Limb (tissue), 2 donors: ENCODE data around the gene NPHP4.

Experiments
- DNase-seq, 2 donors: peaks; one replicate each; pipeline ENCODE4 v3.0.0-alpha.2; 2016; ENCODE audit errors: extremely low spot score in 2 of 2

NPHP4 gene

DNA sequence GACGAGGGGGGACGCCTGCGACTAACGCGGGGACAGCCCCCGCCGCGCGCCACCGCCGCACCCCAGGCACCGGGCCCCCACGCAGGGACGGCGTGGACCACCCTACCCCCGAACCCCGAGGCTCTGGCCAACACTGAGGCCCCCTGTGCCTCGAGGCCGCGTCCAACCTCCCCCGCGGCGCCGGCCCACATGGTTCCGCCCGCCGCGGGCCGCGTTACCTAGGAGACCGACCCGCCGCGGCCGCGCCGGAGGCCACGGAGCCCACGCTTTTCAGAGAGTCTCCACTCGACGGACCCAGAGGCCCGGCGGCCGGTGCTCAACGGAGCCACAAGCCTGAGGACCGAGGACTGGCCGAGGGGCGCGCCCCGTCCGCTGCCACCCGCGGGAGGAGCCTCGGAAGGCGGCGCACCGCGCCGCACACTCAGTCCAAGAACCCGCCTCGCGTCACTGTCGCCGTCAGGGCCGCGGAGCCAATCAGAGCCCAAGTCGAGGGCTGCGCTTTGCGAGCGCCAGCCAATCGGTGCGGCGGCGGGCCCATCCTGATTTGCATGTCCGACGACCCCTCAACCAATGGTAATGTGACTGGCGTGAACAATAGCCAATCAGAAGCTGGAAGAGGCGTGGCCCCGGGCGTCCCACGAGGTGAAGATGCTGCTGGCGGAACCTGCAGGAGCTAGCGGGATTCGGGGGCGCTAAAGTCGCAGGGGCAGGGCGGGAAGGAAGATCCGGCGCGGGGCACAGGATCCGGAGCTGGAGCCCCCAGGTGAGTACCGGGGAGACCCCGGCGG lies at the start of gene NPHP4:
TSS of gene NPHP4 (minus strand) at position 400 of the 788 bp plus-strand sequence. CDS start 6,136 bp downstream, outside the sequence.
- peak; percentile 99 to 100 for DNase-seq

DNA sequence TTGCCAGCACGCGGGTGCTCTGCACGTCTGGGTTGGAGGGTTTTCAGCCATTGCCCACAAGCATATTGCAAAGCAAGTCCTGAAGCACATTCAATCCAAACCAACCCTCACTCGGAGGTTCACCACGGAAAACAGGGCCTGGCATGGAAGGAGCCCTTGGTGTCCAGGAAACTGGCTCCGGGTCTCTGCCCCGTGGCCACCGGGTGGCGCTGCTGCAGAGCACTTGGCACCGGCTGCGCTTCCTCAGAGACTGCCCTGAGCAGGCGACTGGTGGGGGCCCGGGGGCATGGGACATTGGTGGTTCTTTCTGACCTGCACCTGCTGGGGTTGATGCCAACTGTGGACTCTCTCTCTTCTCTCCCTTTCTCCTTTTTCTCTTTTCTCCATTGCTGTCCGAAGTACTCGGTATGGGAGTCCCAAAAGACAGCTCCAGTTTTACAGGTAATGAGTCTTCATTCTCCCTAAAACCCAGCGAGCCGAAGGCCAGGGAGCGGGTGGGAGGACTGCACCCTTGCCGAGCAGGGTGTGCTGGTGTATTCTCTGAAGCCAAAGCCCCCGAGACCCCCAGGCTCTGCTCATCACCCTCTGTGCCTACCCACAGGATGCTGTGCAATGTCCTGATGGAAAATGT lies 49.3 kb upstream of the NPHP4 start:
- DNase-seq = peak in 1 of 2 donors; percentile 55

DNA sequence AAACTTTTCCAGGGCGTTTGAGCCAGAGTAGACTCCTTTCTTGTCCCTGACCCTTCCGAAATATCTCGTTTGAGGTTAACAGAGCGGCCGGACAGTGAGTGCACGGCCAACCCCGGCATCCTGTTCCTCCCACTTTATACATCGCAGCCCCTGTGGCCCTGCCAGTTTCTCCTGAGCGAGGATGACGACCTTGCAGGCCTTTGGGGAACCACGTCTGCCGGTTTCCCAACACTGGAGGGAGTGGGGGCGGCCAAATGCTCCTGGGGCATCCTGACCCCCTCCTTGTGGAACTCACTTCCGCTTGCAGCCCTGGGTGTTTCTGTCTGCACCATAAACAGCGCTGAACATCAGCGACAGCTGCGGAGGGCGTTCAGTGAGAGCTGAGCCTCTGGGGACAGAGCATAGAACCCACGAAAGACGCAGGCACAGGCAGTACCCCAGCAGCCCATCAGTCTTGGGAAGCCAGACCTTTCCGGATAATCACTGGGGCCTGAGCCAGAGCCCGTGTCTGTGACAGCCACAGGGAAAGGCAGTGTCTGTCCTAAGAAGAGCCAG lies 48.7 kb upstream of the NPHP4 start:
- DNase-seq = no peak

DNA sequence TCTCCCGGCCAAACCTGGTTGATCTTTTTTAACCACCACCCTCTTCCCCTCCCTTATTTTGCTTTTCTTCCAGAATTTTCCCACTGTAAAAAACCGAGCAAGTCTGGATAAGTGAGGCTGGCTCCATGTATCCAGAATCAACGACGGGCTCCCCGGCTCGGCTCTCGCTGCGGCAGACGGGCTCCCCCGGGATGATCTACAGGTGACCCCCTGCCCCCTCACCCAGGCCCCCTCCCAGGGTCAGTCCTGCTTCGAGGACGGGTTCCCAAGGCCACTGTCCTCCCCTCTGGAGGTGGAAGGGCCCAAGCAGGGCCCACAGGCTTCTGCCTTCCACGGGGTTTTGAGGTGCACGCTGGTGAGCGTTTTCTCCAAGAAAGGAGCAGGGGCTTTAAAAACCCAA lies 48.2 kb upstream of the NPHP4 start:
- no peak for DNase-seq

GRCh38 chr1:6039031-6039430 lies 46.8 kb upstream of the NPHP4 start:
- no peak for DNase-seq

GRCh38 chr1:6038603-6039002 lies 46.4 kb upstream of the NPHP4 start:
- DNase-seq = no peak

DNA sequence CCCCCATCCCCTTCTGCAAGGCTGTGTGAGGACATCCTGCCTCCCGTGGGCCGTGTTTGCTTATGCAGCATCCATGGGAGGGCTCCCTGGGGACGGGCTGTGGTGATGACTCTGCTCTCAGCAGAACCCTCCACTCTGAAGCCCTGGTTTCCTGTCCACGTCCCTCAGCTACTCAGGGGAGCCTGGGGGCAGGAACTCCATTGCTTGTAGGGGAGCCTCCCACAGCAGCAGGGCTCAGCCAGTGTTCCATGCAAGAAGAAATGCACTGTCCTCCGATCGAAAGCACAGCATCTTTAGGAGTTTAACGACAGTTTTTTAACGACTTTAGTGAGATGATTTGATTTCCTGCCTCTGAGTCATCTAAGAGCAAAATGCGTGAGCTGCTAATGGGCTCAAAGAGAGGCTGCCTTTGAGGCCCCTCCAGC lies 45.1 kb upstream of the NPHP4 start:
- no peak for DNase-seq

GRCh38 chr1:6035719-6036118 lies 43.5 kb upstream of the NPHP4 start:
- DNase-seq = no peak

GRCh38 chr1:6035303-6035702 lies 43.1 kb upstream of the NPHP4 start:
- DNase-seq = no peak

DNA sequence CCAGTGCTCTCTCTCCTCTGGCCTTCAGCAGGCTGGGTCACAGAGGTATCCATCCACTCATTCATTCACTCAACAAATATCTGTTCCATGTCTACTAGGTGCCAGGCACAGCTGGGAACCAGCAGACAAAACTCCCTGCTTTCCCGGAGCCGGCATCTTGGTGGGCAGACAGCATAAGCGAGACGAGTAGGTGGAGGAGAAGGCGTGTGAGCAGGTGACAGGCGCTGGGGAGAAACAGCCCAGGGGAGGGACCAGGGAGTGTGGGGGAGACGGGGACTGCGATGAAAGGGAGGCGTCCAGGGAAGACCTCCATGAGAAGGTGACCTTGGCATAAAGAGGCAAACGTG lies 42.5 kb upstream of the NPHP4 start:
- DNase-seq = no peak

DNA sequence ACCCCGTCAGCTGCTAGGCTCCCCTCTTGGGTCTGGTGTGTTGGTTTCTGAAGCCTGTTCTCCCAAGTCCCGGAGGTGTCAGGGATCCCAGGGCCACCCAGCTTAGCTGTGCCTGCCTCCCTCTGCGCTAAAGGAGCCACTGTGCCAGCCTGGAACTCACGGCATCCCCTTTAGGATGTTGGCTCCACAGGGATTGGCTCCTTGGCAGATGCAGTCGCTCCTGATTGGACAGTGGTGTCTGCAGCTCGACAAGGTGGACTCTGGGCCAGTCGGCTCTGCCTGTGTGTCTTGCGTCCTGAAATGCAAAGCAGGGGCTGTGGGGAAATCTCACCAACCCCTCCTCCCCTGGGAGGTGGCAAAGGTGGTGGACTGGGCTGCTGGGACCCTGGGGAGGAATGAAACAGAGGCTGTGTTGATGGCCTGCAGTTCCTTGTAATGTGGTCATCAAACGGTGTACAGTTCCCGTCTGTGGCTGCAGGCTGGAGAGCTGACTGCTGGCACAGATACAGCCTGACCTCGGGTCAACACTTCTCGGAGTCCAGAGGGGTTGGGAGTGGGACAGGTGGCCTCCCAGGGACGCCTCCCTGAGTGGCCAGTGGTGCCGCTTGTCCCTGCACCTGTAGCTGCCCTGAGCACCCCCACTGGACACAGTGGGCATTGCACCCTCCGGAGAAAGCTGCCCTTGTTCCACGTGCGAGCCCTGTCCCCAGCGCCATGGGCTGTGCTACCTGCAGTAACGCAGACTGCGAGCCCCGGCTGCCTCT lies 41.9 kb upstream of the NPHP4 start:
- DNase-seq = peak in 1 of 2 donors; percentile 66

DNA sequence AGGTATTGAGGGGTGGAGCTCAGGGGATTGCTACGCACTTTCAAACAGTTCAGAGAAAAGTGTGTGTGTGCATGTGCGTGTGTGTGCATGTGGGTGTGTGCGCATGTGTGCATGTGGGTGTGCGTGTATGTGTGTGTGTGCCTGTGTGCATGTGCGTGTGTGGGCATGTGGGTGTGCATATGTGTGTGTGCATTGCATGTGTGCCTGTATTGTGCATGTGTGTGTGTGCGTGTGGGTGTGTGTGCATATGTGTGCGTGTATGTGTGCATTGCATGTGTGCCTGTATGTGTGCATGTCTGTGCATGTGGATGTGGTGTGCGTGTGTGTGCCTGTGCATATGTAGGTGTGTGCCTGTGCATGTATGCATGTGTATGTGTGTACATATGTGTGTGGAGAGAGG lies 40.9 kb upstream of the NPHP4 start:
- no peak for DNase-seq

DNA sequence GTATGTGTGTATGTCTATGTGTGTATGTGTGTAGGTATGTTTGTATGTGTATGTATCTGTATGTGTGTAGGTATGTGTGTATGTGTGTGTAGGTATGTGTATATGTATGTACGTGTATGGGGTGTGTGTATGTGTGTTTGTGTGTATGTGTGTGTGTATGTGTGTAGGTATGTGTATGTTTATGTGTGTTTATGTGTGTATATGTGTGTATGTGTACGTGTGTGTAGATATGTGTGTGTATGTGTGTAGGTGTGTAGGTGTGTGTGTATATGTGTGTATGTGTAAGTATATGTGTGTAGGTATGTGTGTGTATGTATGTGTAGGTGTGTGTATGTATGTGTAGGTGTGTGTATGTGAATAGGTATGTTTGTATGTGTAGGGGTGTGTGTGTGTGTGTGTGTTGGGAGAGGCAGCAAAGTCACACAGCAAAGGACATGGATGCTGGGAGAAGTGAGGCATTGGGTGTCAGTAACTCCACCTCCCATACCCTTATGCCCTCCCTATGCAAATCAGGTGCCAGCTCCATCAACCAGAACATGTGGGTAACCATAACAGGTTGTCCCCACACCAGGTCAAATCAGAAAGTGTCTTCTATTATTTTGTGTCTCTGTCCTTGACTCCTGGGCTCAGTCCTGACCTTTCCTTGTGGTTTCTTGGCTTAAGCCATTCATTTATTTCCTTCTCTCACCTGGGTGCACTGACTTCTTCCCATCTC lies 38.5 kb upstream of the NPHP4 start:
- no peak for DNase-seq

GRCh38 chr1:6030132-6030531 lies 37.9 kb upstream of the NPHP4 start:
- DNase-seq = no peak

DNA sequence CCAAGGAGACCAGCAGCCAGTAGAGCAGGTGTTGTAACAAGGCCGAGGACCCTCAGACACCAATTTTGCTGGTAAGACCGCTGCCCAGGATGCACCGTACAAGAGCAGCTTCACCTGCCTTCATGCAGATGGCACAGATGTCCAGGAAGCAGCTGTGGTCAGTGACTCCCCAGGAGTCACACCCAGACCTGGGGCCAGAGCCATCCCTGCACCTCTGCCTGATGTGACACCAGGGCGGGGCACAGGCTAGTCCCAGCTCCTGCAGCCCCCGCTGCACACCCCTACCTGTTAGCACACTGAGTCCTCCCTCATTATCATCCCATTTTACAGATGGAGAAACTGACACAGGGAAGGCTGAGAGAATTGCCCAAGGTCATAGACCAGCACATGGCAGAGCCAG lies 37.1 kb upstream of the NPHP4 start:
- DNase-seq = no peak

GRCh38 chr1:6028042-6028850 lies 36.0 kb upstream of the NPHP4 start:
- no peak for DNase-seq

- DNase-seq = no peak
Measured at GRCh38 chr1:6027591-6027990, 35.4 kb upstream of the NPHP4 start.

GRCh38 chr1:6026095-6026809 lies 34.0 kb upstream of the NPHP4 start:
- DNase-seq = no peak

GRCh38 chr1:6025269-6026094 lies 33.3 kb upstream of the NPHP4 start:
- no peak for DNase-seq
